HG03196 (cell line): ENCODE measurements around the gene PDGFA.
"Not testable (repeated sequence)": the region's sequence is repeated elsewhere in the genome, so short reads cannot be mapped to it uniquely, and the experiment has no call there.

Source experiments
- ATAC-seq: cut with Tn5 transposase; IDR thresholded peaks from one replicate; pipeline ENCODE4 v1.9.1; 2021; ENCODE audit not compliant: unreplicated experiment

The PDGFA gene

DNA sequence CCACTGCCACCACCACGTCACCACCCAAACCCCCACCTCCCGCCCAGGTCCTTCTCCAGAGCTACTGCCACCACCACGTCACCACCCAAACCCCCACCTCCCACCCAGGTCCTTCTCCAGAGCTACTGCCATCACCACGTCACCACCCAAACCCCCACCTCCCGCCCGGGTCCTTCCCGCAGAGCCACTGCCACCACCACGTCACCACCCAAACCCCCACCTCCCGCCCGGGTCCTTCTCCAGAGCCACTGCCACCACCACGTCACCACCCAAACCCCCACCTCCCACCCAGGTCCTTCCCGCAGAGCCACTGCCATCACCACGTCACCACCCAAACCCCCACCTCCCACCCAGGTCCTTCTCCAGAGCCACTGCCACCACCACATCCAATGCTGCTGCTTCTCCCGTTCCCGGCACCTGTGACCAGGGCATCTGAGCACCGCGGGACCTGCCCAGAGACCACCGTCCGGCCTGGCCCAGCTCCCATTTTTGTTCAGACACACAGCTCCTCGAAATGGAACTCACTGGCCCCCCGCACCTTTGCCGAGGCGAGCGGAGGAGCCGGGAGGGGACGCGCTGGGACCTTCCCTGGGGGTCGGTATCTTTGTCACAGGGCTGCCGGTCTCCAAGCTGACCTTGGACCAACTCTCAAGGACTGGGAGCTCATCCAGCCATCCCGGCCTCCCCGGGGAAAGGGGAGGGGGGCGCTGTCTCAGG, 32.7 kb upstream of the PDGFA start:
- ATAC-seq: not testable (repeated sequence)

DNA sequence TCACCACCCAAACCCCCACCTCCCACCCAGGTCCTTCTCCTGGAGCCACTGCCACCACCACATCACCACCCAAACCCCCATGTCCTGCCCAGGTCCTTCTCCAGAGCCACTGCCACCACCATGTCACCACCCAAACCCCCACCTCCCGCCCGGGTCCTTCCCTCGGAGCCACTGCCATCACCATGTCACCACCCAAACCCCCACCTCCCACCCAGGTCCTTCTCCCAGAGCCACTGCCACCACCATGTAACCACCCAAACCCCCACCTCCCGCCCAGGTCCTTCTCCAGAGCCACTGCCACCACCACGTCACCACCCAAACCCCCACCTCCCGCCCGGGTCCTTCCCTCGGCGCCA, 31.9 kb upstream of the PDGFA start:
- not testable (repeated sequence) for ATAC-seq

DNA sequence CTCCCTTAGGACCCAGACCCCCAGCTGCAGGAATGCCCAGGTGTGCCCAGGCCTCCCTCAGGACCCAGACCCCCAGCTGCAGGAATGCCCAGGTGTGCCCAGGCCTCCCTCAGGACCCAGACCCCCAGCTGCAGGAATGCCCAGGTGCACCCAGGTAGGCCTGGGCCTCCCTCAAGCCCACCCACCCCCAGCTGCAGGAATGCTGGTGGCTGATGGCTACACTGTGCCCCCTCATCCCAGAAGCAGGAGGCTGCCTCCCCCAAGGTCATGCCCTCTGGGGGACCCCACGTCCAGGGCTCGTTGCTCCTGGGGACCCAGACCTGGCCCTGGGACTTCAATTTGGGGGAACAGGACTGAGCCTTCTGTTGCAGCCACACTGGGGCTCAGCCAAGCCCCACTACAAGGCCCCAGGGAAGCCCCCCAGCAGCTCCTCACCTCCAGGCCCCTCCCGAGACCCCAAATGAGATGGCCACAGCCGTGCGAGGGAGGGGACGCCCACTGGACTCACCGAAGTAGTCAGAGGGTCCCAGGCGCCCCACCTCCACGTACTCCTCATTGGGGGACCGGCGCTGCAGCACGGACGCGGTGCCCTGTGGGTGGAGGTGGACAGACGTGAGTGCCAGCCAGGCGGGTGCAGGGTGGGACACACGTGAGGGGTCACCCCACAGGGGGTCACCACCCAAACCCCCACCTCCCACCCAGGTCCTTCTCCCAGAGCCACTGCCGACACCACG, 31.4 kb upstream of the PDGFA start:
- no peak for ATAC-seq

DNA sequence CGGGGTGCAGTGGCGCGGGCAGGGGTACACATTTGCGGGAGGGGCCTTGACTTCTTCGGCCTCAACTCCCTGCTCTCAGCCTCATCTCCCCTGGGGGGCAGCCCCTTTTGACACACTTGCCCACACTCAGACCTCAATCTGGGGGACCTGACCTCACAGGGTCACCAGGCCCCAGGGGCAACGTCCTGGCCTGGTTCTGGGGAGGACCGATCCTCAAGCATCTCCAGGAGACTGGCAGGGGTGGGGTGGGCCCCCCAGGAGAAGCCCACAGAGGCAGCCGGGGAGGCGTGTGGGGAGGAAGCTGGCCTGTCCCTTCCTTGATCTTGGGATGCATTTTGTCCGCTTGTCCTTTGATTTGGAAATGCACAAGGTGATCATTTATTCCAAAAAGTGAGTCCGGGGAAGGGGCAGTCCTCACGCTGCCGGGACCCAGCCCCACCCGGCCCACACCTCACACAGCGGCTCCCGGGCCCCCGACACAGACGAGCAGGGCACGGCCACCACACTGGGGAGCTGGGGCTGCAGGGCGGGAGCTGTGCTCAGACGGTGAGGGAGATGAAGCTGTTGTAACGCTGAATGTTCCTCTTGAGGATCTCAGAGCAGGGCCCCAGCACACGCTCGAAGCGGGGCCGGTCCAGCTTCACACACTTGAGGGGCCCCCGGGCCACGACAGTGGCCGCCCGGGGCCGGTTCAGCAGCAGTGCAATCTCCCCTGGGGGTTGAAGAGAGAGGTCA, 30.4 kb upstream of the PDGFA start:
- no peak for ATAC-seq

DNA sequence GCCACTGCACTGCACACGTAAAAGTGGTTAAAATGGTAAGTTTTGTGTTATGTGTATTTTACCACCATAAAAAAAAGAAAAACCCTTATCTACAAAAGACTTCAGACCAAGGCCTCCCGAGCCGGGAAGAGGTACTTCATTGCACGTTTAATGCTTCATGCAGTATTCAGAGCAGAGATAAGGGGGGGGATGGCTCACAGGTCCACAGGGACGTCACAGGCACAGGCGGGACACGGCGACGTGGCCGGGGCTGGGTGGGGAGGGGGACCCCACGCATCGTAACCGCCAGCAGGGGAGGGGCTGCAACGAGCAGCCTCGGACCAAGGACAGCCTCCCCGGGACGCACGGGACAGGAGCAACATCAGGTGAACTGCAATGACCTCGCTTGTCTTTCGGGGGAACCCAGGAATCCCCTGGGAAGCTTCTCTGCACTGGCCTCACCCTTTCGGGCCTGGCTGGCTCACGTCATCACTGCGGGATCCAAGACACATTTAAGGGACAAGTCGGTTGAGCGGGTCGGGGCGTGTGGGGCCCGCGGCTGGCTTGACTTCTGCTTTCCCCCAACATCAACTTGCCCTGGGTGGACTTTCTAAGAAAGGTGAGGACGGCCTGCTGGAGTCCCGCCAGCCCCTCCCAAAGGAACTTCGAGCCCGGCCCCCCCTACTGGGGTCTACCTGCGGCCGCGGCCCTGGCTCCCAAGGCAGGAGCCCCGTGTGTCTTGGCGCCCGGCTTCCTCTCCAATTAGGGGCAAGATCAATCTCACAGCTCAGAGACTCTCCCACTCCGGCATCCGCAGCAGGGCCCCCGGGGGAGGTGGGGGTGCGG, 29.6 kb upstream of the PDGFA start:
- no peak for ATAC-seq

DNA sequence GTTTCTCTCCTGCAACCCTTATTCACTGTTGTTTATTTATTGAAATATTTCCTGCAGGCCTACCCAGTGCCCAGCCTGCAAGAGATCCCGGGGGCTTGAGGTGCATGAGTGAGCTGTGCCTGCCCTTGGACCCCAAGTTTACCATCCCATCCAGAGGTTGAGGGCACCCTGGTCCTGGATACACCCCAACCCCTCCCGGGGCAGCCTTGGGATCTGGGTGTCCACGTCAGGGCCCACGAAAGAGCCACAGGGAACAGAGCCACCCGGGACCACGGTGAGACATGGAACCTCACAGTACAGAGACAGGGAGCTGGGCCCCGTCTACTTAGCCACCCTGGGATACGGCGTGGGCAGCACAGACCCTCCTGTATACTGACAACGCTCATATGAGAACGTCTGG, 28.8 kb upstream of the PDGFA start:
- no peak for ATAC-seq

GRCh38 chr7:545470-545869, 25.8 kb upstream of the PDGFA start:
- no peak for ATAC-seq

GRCh38 chr7:544338-545221, 24.9 kb upstream of the PDGFA start:
- ATAC-seq: no peak

DNA sequence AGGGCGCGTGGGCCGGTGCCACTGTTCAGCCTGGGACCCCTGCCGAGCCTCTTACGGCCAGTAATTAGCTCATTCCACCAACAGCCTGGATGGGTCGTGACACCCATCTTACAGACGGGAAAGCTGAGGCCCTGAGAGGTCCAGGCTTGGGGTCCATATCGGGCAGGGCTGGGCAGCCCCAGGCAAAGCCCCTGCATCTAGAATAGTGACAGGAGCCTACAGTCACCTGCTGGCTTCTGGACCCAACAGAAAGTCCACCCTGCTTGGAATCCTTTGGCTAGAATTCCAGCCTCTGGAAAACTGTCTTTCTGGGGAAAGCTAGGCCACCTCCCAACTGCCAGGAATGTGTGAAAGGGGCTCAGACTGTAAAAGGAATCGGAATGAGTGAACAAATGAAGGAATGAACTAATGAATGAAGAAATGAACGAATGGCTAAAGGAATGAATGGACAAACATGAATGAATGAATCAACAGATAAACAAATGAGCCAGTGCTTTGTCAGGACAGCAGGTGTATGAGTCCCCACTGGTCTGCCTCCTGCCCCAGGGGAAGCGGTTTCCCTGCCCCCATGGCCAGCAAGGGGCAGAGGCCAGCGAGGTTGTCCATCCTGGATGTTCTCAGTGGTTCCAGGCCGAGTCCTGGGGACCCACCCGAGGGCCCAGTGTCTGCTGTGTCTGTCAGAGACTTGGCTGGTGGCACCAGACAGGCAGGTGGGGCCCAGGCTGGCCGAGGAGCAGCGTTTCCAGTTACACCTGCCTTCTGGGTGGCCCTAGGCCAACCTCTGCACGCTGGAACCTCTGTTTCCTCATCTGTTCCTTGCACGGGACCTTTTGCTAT, 24.1 kb upstream of the PDGFA start:
- ATAC-seq: no peak

DNA sequence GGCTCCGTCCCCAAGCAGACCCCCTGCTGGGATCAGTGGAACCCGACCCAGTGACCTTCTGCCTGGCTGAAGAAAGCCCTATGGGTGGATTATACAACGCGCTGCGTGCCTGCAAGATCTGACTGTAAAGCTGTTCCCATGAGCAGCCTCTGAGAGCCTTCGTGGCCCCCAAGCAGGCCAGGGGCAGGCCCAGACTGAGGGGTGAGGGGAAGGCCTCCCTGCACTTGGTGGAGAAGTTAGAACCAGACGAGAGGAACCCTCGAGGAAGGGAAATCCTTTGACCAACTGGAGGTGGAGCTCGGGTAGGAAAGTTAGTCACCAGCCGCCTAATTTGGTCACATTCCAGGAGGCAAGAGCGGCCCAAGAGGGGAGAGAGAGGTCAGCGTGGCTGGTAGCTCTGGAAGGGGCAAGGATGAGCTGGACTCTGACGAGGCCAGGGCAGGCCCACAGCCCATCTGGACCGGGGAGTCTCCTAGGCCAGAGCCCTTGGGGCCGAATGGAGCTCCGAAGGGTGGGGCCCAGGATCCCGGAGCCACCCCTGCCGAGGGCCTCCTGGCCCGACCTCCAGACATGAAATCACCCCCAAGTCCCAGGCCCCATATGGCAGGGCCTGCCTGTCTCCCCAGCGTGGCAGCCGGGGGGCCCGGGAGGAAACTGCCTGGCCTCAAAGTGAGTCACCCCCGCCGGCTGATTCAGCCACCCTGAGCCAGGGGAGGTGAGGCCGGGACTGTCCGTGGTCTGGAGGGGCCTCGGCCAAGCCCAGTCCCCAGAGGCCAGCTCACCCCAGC, 23.3 kb upstream of the PDGFA start:
- ATAC-seq: no peak

DNA sequence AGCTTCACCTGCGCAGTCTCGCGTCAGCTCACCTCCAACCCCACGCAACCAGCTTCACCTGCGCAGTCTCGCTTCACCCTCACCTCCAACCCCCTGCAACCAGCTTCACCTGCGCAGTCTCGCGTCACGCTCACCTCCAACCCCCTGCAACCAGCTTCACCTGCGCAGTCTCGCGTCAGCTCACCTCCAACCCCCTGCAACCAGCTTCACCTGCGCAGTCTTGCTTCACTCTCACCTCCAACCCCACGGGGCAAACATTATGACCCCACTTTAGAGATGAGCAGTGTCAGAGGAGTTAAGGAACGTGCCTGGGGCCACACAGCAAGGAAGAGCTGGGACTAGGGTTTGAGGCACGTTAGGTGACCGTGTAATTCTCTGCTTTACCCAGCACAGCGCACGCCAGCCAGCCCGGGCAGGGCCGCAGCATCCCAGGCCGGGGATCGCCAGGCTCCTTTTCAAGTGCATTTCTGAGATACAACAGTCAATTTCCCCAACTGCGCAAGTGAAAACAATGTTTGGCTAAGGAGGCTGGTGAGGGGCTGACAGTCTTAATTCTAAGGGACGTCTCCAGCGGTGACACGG, 22.6 kb upstream of the PDGFA start:
- ATAC-seq: no peak

DNA sequence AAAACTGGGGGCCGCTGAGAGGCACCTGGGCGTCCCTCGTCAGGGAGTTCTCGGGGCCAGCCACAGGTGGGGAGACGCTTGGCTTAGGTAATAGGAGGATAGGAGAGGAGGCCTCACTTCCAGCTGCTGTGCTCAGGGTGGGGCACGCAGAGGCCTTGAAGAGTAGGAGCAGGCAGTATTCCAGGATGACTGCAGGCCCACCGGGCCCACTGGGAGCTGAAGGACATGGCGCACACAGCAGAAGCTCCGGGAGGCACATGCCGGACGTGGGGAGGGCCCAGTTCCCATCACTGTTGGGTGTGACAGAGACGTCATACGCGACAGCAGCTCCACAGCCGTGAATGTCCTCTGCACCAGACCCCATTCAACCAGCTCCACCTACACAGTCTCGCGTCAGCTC, 22.0 kb upstream of the PDGFA start:
- ATAC-seq: no peak

DNA sequence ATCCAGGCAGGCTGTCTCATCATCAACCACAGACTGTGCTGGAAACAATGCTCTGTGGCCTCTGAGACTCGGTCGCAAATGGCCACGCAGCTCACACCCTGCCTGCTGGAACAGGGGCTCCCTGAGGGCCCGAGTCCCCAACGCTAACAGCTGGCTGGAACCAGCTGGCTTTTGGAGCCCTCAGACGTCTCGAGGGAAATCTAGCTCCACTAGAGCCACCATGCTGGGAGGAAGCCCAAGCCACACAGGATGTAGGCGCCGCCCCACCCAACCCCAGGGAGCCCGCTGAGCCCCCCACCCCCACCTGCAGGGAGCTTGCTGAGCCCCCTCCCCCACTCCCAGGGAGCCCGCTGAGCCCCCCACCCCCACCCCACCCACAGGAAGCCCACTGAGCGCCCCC, 21.4 kb upstream of the PDGFA start:
- no peak for ATAC-seq

DNA sequence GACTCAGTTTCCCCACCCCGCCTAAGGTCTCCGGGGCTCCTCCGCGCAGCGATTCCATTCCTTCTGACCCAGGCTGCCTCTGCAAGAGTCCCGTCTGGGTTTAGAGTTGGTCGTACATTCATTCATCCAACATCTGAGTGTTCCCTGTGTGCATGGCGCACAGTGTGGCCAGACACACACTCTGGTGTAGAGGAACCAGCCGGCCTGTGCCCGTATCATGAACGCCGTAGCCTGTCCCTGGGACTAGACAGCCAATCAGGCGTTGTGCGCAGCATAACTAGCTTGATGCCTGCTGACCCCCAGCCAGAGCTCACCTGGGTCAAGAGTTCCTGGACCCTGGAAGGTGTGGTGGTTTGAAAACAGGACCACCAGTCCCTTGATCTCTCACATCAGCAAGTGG, 20.9 kb upstream of the PDGFA start:
- ATAC-seq: no peak

GRCh38 chr7:539731-540411, 20.2 kb upstream of the PDGFA start:
- ATAC-seq: no peak

DNA sequence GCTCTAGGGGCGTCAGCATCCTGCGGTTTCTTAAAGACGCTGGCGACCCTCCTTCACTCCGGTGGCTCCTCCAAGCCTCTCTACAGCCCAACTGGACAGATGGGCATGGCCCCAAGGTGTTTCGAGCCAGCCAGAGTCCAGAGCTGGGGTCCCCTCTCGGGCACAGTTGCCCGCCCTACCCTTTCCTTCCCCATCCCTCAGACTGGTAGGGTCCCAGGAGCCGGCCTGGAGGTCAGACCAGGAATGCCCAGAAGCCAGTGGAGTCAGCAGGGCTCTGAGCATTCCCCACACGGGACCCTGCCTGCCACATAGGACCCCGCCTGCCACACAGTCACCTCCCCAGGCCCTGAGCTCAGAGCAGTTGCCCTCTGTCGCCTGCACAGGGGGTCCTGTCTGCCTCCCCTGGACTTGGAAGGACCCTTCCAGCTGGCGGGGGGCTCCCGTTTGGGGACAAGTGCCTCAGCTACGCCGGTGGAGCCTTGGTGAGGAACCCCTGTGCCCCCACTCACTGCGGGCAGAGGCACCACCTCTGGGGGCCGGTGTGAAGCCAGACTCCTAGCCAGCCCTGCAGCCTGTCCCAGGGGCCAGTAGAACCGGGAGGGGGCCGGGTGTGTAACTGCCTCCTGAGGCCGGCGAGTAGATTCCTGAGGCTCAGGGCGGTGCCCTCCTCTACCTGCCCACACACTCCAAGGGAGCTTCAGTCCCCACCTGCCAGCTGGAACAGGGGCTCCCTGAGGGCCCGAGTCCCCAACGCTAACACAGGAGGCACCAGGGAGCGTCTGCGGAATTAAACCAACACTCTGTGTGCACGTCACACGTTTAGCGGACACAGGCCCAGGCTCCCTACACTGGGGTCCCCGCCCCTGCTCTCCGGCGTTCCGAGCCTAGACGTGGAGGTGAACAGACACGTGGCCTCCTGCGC, 19.4 kb upstream of the PDGFA start:
- ATAC-seq: no peak
